Type B pancreatic cell (in vitro differentiated cells): ENCODE data around the gene CDKN2AIPNL. TPM values are rescaled to one million over a fixed set of nuclear protein-coding genes. Genes with fewer than 3 reads are reported as not detected.

Experiments
- DNase-seq: peaks from one replicate; pipeline ENCODE4 v3.0.0; 2021; ENCODE audit warnings: mixed read lengths; ENCODE audit not compliant: unreplicated experiment; ENCODE audit errors: extremely low spot score
- H3K27ac Mint-ChIP-seq: 2 replicates; pipeline ENCODE4 v1.8.0; 2021; ENCODE audit warnings: mild to moderate bottlenecking, mixed read lengths
- H3K27me3 Mint-ChIP-seq: 2 replicates; pipeline ENCODE4 v1.8.0; 2021; ENCODE audit warnings: mixed read lengths
- H3K36me3 Mint-ChIP-seq: 2 replicates; pipeline ENCODE4 v1.8.0; 2021; ENCODE audit warnings: mixed read lengths
- H3K4me1 Mint-ChIP-seq: one replicate; pipeline ENCODE4 v1.8.0; 2021; ENCODE audit warnings: mixed read lengths; ENCODE audit not compliant: unreplicated experiment
- H3K4me3 Mint-ChIP-seq: 2 replicates; pipeline ENCODE4 v1.8.0; 2021; ENCODE audit warnings: mild to moderate bottlenecking, mixed read lengths
- H3K9me3 Mint-ChIP-seq: 2 replicates; pipeline ENCODE4 v1.8.0; 2021; ENCODE audit warnings: mixed read lengths
- total RNA-seq: library from RNA; stranded (reverse); gene quantifications from 2 replicates; pipeline ENCODE4 v1.2.1, GENCODE V29; 2021; ENCODE audit warnings: low replicate concordance
- TF ChIP-seq, protein P1 (sequence below): fragments of 200-600 bp; sonication (generic); conservative IDR thresholded peaks from 2 replicates; pipeline ENCODE4 v1.5.0; 2021; ENCODE audit warnings: antibody characterized with exemption, mild to moderate bottlenecking

Gene CDKN2AIPNL
- total RNA-seq, 1 donor from 2014 or later, result 28.7 TPM

DNA sequence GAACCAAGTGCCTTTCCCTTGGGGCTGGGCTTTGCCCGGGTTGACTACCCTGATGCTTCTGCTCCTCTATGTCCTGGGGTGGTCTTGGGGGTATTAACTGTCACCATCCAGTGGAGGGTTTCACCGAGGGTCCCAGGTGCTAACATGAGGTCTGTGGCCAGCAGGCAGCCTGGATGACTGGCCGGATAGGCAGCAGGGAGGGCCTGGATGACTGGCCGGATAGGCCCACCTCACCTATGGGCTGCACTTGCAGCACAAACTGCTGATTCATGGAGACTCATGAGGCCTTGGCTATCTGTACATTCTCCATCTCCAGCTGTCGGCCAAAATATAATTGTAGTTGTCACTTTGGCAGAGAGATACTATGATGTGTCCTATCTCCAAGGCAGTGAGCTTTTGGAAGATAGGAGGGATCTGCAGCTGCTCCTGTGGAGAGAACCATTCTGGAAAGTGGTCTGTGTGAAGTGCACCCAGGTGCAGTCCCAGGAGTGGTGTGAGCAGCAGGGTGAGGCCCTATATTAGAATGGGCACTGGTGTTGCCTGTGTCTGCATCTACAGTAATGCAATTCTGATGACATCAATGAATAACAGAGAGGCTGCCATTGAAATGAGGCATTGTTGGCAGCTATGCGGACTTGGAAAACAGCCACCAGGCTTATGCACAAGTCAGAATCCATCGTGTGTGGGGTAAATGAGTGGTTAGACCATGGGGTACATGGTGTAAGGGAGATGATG is 26.3 kb upstream of the CDKN2AIPNL start:
- no peak for DNase-seq
- no peaks in the 10 kb centered on the region for H3K27me3 Mint-ChIP-seq
- no peaks in the 10 kb centered on the region for H3K36me3 Mint-ChIP-seq
- H3K4me3 Mint-ChIP-seq, result no peak overlapping the region
- TF ChIP-seq, protein P1, sequence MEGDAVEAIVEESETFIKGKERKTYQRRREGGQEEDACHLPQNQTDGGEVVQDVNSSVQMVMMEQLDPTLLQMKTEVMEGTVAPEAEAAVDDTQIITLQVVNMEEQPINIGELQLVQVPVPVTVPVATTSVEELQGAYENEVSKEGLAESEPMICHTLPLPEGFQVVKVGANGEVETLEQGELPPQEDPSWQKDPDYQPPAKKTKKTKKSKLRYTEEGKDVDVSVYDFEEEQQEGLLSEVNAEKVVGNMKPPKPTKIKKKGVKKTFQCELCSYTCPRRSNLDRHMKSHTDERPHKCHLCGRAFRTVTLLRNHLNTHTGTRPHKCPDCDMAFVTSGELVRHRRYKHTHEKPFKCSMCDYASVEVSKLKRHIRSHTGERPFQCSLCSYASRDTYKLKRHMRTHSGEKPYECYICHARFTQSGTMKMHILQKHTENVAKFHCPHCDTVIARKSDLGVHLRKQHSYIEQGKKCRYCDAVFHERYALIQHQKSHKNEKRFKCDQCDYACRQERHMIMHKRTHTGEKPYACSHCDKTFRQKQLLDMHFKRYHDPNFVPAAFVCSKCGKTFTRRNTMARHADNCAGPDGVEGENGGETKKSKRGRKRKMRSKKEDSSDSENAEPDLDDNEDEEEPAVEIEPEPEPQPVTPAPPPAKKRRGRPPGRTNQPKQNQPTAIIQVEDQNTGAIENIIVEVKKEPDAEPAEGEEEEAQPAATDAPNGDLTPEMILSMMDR, result no peak
- no peaks in the 10 kb centered on the region for H3K9me3 Mint-ChIP-seq
- H3K27ac Mint-ChIP-seq, result peak overlapping the region; percentile 15
- H3K4me1 Mint-ChIP-seq, result no peaks in the 10 kb centered on the region

DNA sequence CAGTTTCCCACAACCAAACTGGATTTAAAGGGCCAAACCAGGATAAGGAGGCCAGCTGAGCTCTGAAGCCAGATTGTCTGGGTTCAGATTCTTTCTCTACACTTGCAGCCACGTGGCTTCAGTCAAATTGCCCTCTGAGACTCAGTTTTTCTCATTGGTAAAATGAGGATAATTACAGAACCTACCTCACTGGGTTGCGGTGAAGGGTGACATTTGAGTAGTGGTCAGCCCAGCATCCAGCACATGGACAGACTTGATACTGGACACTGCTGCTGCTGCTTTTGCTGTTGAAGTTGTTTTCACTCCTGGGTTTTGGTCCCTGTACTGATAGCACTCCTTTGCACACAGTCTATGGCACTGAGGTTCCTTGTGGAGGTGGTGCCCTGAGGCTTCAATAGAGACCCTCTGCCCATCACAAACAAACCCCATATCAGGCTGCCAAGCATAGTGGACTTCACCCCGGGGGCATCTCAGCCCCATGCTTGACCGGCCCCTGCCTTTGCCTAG is 25.7 kb upstream of the CDKN2AIPNL start:
- no peak overlapping the region for H3K4me3 Mint-ChIP-seq
- H3K27me3 Mint-ChIP-seq, result no peaks in the 10 kb centered on the region
- peak overlapping the region; percentile 77 for H3K27ac Mint-ChIP-seq
- TF ChIP-seq, protein P1, result no peak
- no peaks in the 10 kb centered on the region for H3K4me1 Mint-ChIP-seq
- no peaks in the 10 kb centered on the region for H3K9me3 Mint-ChIP-seq
- no peaks in the 10 kb centered on the region for H3K36me3 Mint-ChIP-seq
- no peak for DNase-seq

DNA sequence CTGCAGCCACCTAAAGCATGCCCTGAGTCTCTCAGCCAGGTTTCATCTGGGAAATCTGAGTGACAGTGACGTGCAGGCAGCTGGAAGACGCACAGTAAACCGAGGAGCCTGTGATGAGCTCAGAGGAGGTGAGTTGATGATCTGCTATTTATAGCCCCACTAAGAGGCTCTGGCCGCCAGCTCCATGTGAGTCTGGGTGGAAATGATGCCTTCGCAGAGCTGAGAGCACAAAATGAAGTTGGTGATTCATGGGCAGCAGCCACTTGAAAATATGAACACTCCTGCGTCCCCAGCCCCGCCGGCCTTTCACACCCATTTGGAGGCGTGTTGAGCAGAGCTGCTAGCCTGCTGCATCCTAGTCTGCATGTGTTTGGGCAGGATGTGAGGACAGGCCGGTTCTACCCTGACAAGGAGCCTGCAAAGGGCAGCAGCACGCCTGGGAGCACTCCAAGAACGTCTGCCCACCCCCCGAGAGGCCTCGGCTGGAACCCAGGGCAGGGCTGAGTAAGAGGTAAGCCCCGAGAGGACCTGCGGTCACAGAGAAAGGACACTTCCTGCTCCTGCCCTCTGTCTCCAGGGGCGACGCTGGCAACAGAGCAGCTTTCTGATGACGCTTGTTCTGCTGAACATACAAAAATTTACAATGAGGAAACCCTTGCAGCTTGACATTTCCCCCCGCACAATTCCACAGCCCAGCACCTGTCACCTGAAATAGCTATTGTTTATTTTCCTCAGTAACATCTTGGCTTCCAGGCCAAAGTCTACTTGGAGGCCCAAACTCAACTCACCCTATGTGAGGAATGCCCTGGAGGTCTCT is 25.1 kb upstream of the CDKN2AIPNL start:
- Mint-ChIP-seq H3K27me3 (no peaks in the 10 kb centered on the region), H3K36me3 (no peaks in the 10 kb centered on the region), H3K4me3 (no peak overlapping the region), H3K4me1 (no peaks in the 10 kb centered on the region), H3K9me3 (no peaks in the 10 kb centered on the region), H3K27ac (peak overlapping the region; percentile 77)
- TF ChIP-seq, protein P1, result no peak
- no peak for DNase-seq

DNA sequence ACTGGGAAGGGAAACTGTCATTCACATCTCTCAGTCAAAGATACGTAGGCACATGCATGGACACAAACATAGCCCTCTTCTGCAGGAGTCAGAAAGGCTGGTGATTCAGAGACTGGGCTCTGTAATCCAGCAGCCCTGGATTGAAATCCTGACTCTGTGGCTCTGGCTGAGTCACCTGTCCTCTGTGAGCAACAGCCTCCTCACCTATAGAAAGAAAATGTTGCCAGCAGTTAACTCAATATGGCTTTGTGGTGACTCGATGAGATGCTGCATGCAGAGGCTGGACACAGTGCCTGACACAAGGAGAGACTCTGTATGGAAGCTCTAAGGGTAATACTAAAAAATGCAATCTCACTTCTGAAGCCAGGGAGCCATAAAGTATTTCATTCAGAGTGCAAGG is 23.9 kb upstream of the CDKN2AIPNL start:
- TF ChIP-seq, protein P1, result no peak
- H3K4me3 Mint-ChIP-seq, result no peak overlapping the region
- H3K4me1 Mint-ChIP-seq, result no peaks in the 10 kb centered on the region
- no peaks in the 10 kb centered on the region for H3K27me3 Mint-ChIP-seq
- H3K9me3 Mint-ChIP-seq, result no peaks in the 10 kb centered on the region
- no peaks in the 10 kb centered on the region for H3K36me3 Mint-ChIP-seq
- no peak for DNase-seq
- H3K27ac Mint-ChIP-seq, result peak overlapping the region; percentile 20

DNA sequence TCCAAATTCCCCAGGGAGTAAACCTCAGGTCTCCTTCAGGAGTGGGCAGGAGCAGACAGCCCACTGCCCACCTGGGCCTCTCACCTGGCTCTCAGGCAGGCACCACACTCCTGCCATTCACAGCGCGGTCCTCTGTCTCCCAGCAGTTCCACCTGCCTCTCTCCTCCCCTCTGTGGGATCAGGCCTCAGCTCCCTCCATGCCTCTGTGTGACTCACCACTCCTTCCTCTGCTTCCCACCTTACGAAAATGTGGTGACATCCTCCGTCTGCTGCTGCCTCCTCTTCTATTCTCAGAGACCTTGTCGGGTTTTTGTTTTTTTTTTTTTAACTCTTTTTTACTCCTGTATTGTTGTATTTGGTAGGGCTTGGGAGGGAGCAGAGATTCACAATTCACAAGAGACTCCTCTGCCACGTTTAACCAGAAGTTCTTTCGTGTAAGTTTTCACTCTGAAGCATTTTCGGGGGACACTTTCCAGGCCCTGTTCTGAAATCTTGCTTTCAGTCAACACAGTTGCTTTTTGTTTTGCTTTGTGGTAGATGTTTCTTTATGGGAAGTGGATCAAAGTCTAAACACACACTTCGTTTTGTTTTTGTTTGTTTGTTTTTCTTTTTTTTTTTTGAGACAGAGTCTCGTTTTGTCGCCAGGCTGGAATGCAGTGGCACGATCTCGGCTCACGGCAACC is 21.1 kb upstream of the CDKN2AIPNL start:
- no peak overlapping the region for H3K4me3 Mint-ChIP-seq
- no peaks in the 10 kb centered on the region for H3K36me3 Mint-ChIP-seq
- DNase-seq, result no peak
- TF ChIP-seq, protein P1, result no peak
- H3K27me3 Mint-ChIP-seq, result peaks cover 12% of the 10 kb centered on the region
- no peak overlapping the region for H3K27ac Mint-ChIP-seq
- H3K4me1 Mint-ChIP-seq, result no peaks in the 10 kb centered on the region
- no peaks in the 10 kb centered on the region for H3K9me3 Mint-ChIP-seq
